GM23338 (cell line): Measurements from ENCODE around the gene TMEM163. TPM values are rescaled to one million over a fixed set of nuclear protein-coding genes. Genes with fewer than 3 reads are reported as not detected.

ENCODE experiments used
- ATAC-seq: fragments of 200-7000 bp; cut with Tn5 transposase; 3 replicates; pipeline ENCODE4 v1.9.1; 2020
- DNase-seq: peaks from one replicate; pipeline ENCODE4 v3.0.0-alpha.2; 2015; ENCODE audit warnings: low spot score
- H2AFZ ChIP-seq: fragments of 200-600 bp; sonication (generic); 2 replicates; pipeline ENCODE4 v1.8.0; 2016; ENCODE audit warnings: antibody characterized with exemption, mild to moderate bottlenecking, moderate library complexity
- H3F3A ChIP-seq: fragments of 200-600 bp; sonication (generic); replicated peaks from 2 replicates; pipeline ENCODE4 v1.8.0; 2017; ENCODE audit warnings: antibody characterized with exemption, mixed run types, low read depth
- H3K27ac ChIP-seq: fragments of 200-600 bp; sonication (generic); 2 replicates; pipeline ENCODE4 v1.6.1; 2016; ENCODE audit warnings: low read depth
- H3K27me3 ChIP-seq: fragments of 200-600 bp; sonication (generic); 2 replicates; pipeline ENCODE4 v1.8.0; 2016; ENCODE audit warnings: mild to moderate bottlenecking, mixed run types, moderate library complexity; ENCODE audit not compliant: insufficient read depth
- H3K36me3 ChIP-seq: fragments of 200-600 bp; sonication (generic); 2 replicates; pipeline ENCODE4 v1.8.0; 2016; ENCODE audit warnings: mild to moderate bottlenecking; ENCODE audit not compliant: insufficient read depth
- H3K4me1 ChIP-seq: fragments of 200-600 bp; sonication (generic); 2 replicates; pipeline ENCODE4 v1.8.0; 2016; ENCODE audit warnings: mild to moderate bottlenecking, moderate library complexity; ENCODE audit not compliant: insufficient read depth
- H3K4me2 ChIP-seq: fragments of 200-600 bp; sonication (generic); 2 replicates; pipeline ENCODE4 v1.7.1; 2017; ENCODE audit warnings: mixed run types
- H3K4me3 ChIP-seq: fragments of 200-600 bp; sonication (generic); 2 replicates; pipeline ENCODE4 v1.6.1; 2016; ENCODE audit warnings: mixed run types
- H3K79me2 ChIP-seq: fragments of 200-600 bp; sonication (generic); replicated peaks from 2 replicates; pipeline ENCODE4 v1.8.0; 2017; ENCODE audit warnings: mild to moderate bottlenecking; ENCODE audit not compliant: insufficient read depth
- H3K9me2 ChIP-seq: fragments of 200-600 bp; sonication (generic); 2 replicates; pipeline ENCODE4 v1.8.0; 2017; ENCODE audit not compliant: insufficient read depth
- H4K20me1 ChIP-seq: fragments of 200-600 bp; sonication (generic); replicated peaks from 2 replicates; pipeline ENCODE4 v1.8.0; 2017; ENCODE audit warnings: mild to moderate bottlenecking; ENCODE audit not compliant: insufficient read depth
- H3K27ac Mint-ChIP-seq: 2 replicates; pipeline ENCODE4 v1.8.0; 2020; ENCODE audit warnings: inconsistent platforms, mild to moderate bottlenecking, moderate library complexity, mixed read lengths
- H3K27me3 Mint-ChIP-seq: 3 replicates; pipeline ENCODE4 v1.8.0; 2022; ENCODE audit warnings: low read depth, mild to moderate bottlenecking, moderate library complexity, mixed read lengths, inconsistent platforms; ENCODE audit not compliant: insufficient read depth, poor library complexity
- H3K36me3 Mint-ChIP-seq: 3 replicates; pipeline ENCODE4 v1.8.0; 2021; ENCODE audit warnings: low read depth, mild to moderate bottlenecking, inconsistent platforms, moderate library complexity, mixed read lengths
- H3K4me1 Mint-ChIP-seq: 3 replicates; pipeline ENCODE4 v1.8.0; 2020; ENCODE audit warnings: mild to moderate bottlenecking, inconsistent platforms, mixed read lengths
- H3K4me3 Mint-ChIP-seq: 3 replicates; pipeline ENCODE4 v1.8.0; 2021; ENCODE audit warnings: moderate library complexity, mild to moderate bottlenecking, inconsistent platforms, mixed read lengths
- H3K9me3 Mint-ChIP-seq: 3 replicates; pipeline ENCODE4 v1.8.0; 2020; ENCODE audit warnings: moderate library complexity, mild to moderate bottlenecking, inconsistent platforms, mixed read lengths
- CREB1 ChIP-seq: fragments of 250-450 bp; sonication (Bioruptor Pico); IDR thresholded peaks from 2 replicates; pipeline ENCODE4 v1.5.0; 2020; ENCODE audit warnings: low read depth, mild to moderate bottlenecking, moderate library complexity
- EZH2 ChIP-seq: fragments of 200-600 bp; sonication (generic); IDR thresholded peaks from one replicate; pipeline ENCODE4 v1.8.0; 2017; ENCODE audit warnings: antibody characterized with exemption, mild to moderate bottlenecking, low read depth; ENCODE audit not compliant: unreplicated experiment
- EZH2phosphoT487 ChIP-seq: fragments of 200-600 bp; sonication (generic); IDR thresholded peaks from one replicate; pipeline ENCODE4 v1.8.1; 2018; ENCODE audit warnings: antibody characterized with exemption; ENCODE audit not compliant: unreplicated experiment
- JUNB ChIP-seq: IDR thresholded peaks from one replicate; pipeline ENCODE4 v1.6.1; 2016; ENCODE audit warnings: antibody characterized with exemption; ENCODE audit not compliant: unreplicated experiment
- NANOG ChIP-seq: IDR thresholded peaks from 2 replicates; pipeline ENCODE4 v1.6.1; 2016; ENCODE audit warnings: antibody characterized with exemption, borderline replicate concordance
- POLR2AphosphoS5 ChIP-seq: IDR thresholded peaks from 2 replicates; pipeline ENCODE4 v1.6.1; 2016; ENCODE audit warnings: antibody characterized with exemption, low read depth
- STAT1 ChIP-seq: IDR thresholded peaks from one replicate; pipeline ENCODE4 v1.6.1; 2016; ENCODE audit warnings: antibody characterized with exemption; ENCODE audit not compliant: unreplicated experiment
- ZNF114 ChIP-seq: fragments of 250-450 bp; sonication (Bioruptor Pico); IDR thresholded peaks from 2 replicates; pipeline ENCODE4 v1.5.0; 2020; ENCODE audit warnings: mild to moderate bottlenecking, moderate library complexity
- ZNF331 ChIP-seq: fragments of 250-450 bp; sonication (Bioruptor Pico); IDR thresholded peaks from 2 replicates; pipeline ENCODE4 v1.5.0; 2020; ENCODE audit warnings: low read depth, mild to moderate bottlenecking, moderate library complexity
- polyA plus RNA-seq: library from polyadenylated mRNA; unstranded; fragments of >200 nt; fragmentation: Nextera tagmentation; extraction: Ambion mirVana; gene quantifications from 2 replicates; pipeline ENCODE4 v1.2.1, GENCODE V29; 2016
- total RNA-seq: library from RNA; depleted of rRNA; stranded (reverse); fragments of >200 nt; shearing (Covaris generic); gene quantifications from 2 replicates; pipeline ENCODE4 v1.2.3, GENCODE V29; 2014
- TF ChIP-seq, protein P1 (sequence below): IDR thresholded peaks from one replicate; pipeline ENCODE4 v1.6.1; 2018; ENCODE audit warnings: antibody characterized with exemption; ENCODE audit not compliant: unreplicated experiment
- TF ChIP-seq, protein P2 (sequence below): fragments of 250-450 bp; sonication (Bioruptor Pico); IDR thresholded peaks from 2 replicates; pipeline ENCODE4 v1.5.0; 2020; ENCODE audit warnings: mild to moderate bottlenecking, moderate library complexity
- TF ChIP-seq, protein P3 (sequence below), 2 experiments: fragments of 200-600 bp in 1 of 2; sonication (generic) in 1 of 2; conservative IDR thresholded peaks; 2 replicates each; pipeline versions ENCODE4 v1.5.1 to v1.6.1; 2016 to 2017; ENCODE audit warnings: antibody characterized with exemption in 2 of 2, low read depth in 2 of 2, mild to moderate bottlenecking in 2 of 2, moderate library complexity in 1 of 2
- TF ChIP-seq, protein P4 (sequence below): IDR thresholded peaks from 2 replicates; pipeline ENCODE4 v1.6.1; 2016; ENCODE audit warnings: antibody characterized with exemption

TMEM163 gene
- total and polyA plus RNA-seq, 2 experiments from 2014 or later: 1.1 to 1.8 TPM

DNA sequence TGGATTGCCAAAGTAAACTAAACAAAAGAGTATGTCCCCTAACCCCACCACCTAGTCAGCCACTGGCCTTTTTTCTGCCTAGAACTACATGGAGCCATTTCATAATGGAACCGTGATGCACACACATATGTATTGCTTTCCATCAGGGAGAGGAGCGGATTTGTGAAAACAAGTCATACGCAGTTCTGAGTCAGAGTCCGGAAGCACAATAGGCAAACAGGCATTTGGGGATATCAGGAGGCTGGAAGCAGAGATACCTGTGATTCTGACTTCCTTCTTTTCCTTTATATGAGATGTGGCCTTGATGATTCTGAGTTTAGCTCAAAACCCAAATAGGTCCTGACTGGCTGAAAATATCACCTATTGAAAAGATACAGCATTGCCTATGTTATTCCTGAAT, 93.5 kb downstream of the TMEM163 start:
- no peak for TF ChIP-seq EZH2
- TF ChIP-seq EZH2phosphoT487: no peak
- TF ChIP-seq POLR2AphosphoS5: no peak
- no peak for TF ChIP-seq STAT1
- TF ChIP-seq, protein P1, sequence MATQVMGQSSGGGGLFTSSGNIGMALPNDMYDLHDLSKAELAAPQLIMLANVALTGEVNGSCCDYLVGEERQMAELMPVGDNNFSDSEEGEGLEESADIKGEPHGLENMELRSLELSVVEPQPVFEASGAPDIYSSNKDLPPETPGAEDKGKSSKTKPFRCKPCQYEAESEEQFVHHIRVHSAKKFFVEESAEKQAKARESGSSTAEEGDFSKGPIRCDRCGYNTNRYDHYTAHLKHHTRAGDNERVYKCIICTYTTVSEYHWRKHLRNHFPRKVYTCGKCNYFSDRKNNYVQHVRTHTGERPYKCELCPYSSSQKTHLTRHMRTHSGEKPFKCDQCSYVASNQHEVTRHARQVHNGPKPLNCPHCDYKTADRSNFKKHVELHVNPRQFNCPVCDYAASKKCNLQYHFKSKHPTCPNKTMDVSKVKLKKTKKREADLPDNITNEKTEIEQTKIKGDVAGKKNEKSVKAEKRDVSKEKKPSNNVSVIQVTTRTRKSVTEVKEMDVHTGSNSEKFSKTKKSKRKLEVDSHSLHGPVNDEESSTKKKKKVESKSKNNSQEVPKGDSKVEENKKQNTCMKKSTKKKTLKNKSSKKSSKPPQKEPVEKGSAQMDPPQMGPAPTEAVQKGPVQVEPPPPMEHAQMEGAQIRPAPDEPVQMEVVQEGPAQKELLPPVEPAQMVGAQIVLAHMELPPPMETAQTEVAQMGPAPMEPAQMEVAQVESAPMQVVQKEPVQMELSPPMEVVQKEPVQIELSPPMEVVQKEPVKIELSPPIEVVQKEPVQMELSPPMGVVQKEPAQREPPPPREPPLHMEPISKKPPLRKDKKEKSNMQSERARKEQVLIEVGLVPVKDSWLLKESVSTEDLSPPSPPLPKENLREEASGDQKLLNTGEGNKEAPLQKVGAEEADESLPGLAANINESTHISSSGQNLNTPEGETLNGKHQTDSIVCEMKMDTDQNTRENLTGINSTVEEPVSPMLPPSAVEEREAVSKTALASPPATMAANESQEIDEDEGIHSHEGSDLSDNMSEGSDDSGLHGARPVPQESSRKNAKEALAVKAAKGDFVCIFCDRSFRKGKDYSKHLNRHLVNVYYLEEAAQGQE: no peak
- TF ChIP-seq, protein P2, sequence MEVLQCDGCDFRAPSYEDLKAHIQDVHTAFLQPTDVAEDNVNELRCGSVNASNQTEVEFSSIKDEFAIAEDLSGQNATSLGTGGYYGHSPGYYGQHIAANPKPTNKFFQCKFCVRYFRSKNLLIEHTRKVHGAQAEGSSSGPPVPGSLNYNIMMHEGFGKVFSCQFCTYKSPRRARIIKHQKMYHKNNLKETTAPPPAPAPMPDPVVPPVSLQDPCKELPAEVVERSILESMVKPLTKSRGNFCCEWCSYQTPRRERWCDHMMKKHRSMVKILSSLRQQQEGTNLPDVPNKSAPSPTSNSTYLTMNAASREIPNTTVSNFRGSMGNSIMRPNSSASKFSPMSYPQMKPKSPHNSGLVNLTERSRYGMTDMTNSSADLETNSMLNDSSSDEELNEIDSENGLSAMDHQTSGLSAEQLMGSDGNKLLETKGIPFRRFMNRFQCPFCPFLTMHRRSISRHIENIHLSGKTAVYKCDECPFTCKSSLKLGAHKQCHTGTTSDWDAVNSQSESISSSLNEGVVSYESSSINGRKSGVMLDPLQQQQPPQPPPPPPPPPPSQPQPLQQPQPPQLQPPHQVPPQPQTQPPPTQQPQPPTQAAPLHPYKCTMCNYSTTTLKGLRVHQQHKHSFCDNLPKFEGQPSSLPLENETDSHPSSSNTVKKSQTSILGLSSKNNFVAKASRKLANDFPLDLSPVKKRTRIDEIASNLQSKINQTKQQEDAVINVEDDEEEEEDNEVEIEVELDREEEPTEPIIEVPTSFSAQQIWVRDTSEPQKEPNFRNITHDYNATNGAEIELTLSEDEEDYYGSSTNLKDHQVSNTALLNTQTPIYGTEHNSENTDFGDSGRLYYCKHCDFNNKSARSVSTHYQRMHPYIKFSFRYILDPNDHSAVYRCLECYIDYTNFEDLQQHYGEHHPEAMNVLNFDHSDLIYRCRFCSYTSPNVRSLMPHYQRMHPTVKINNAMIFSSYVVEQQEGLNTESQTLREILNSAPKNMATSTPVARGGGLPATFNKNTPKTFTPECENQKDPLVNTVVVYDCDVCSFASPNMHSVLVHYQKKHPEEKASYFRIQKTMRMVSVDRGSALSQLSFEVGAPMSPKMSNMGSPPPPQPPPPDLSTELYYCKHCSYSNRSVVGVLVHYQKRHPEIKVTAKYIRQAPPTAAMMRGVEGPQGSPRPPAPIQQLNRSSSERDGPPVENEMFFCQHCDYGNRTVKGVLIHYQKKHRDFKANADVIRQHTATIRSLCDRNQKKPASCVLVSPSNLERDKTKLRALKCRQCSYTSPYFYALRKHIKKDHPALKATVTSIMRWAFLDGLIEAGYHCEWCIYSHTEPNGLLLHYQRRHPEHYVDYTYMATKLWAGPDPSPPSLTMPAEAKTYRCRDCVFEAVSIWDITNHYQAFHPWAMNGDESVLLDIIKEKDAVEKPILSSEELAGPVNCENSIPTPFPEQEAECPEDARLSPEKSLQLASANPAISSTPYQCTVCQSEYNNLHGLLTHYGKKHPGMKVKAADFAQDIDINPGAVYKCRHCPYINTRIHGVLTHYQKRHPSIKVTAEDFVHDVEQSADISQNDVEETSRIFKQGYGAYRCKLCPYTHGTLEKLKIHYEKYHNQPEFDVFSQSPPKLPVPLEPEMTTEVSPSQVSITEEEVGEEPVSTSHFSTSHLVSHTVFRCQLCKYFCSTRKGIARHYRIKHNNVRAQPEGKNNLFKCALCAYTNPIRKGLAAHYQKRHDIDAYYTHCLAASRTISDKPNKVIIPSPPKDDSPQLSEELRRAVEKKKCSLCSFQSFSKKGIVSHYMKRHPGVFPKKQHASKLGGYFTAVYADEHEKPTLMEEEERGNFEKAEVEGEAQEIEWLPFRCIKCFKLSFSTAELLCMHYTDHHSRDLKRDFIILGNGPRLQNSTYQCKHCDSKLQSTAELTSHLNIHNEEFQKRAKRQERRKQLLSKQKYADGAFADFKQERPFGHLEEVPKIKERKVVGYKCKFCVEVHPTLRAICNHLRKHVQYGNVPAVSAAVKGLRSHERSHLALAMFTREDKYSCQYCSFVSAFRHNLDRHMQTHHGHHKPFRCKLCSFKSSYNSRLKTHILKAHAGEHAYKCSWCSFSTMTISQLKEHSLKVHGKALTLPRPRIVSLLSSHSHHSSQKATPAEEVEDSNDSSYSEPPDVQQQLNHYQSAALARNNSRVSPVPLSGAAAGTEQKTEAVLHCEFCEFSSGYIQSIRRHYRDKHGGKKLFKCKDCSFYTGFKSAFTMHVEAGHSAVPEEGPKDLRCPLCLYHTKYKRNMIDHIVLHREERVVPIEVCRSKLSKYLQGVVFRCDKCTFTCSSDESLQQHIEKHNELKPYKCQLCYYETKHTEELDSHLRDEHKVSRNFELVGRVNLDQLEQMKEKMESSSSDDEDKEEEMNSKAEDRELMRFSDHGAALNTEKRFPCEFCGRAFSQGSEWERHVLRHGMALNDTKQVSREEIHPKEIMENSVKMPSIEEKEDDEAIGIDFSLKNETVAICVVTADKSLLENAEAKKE (CRISPR knock-in tag): no peak
- TF ChIP-seq, protein P3, sequence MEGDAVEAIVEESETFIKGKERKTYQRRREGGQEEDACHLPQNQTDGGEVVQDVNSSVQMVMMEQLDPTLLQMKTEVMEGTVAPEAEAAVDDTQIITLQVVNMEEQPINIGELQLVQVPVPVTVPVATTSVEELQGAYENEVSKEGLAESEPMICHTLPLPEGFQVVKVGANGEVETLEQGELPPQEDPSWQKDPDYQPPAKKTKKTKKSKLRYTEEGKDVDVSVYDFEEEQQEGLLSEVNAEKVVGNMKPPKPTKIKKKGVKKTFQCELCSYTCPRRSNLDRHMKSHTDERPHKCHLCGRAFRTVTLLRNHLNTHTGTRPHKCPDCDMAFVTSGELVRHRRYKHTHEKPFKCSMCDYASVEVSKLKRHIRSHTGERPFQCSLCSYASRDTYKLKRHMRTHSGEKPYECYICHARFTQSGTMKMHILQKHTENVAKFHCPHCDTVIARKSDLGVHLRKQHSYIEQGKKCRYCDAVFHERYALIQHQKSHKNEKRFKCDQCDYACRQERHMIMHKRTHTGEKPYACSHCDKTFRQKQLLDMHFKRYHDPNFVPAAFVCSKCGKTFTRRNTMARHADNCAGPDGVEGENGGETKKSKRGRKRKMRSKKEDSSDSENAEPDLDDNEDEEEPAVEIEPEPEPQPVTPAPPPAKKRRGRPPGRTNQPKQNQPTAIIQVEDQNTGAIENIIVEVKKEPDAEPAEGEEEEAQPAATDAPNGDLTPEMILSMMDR (conservative IDR thresholded peaks at IDR 0.05; ENCODE audit: low read depth in 2 of 2): no peak
- TF ChIP-seq NANOG: no peak
- TF ChIP-seq, protein P4, sequence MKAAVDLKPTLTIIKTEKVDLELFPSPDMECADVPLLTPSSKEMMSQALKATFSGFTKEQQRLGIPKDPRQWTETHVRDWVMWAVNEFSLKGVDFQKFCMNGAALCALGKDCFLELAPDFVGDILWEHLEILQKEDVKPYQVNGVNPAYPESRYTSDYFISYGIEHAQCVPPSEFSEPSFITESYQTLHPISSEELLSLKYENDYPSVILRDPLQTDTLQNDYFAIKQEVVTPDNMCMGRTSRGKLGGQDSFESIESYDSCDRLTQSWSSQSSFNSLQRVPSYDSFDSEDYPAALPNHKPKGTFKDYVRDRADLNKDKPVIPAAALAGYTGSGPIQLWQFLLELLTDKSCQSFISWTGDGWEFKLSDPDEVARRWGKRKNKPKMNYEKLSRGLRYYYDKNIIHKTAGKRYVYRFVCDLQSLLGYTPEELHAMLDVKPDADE: no peak
- no peak for TF ChIP-seq ZNF331 (CRISPR knock-in tag)
- no peak for TF ChIP-seq ZNF114 (CRISPR knock-in tag)
- no peak for TF ChIP-seq JUNB
- no peak for TF ChIP-seq CREB1
- H4K20me1 ChIP-seq: no peaks in the 10 kb centered on the region
- no peaks in the 10 kb centered on the region; the same call in 2 of the 3 replicates for H3K9me3 Mint-ChIP-seq
- no peak overlapping the region for H3K4me3 ChIP-seq
- no peak overlapping the region for H3K4me3 Mint-ChIP-seq
- DNase-seq (no peak), ATAC-seq (no peak)
- peaks cover 2% of the 10 kb centered on the region for H3K27me3 Mint-ChIP-seq
- no peaks in the 10 kb centered on the region for H3K9me2 ChIP-seq
- H3K27ac Mint-ChIP-seq: no peak overlapping the region
- no peaks in the 10 kb centered on the region for H3K79me2 ChIP-seq
- H3F3A ChIP-seq: no peaks in the 10 kb centered on the region
- no peaks in the 10 kb centered on the region for H3K4me1 ChIP-seq
- H3K36me3 ChIP-seq: no peaks in the 10 kb centered on the region
- H3K36me3 Mint-ChIP-seq: no peaks in the 10 kb centered on the region
- no peak overlapping the region for H3K4me2 ChIP-seq
- no peaks in the 10 kb centered on the region for H3K27me3 ChIP-seq
- H2AFZ ChIP-seq: no peak overlapping the region
- H3K4me1 Mint-ChIP-seq: no peaks in the 10 kb centered on the region
- no peak overlapping the region for H3K27ac ChIP-seq
